Nephron progenitor cell (in vitro differentiated cells): ENCODE data around the gene ITLN1.

Source experiments
- DNase-seq: peaks from one replicate; pipeline ENCODE4 v3.0.0; 2021
- H3K27ac Mint-ChIP-seq: 2 replicates; pipeline ENCODE4 v1.8.0; 2021; ENCODE audit warnings: mild to moderate bottlenecking, moderate library complexity, mixed read lengths
- H3K27me3 Mint-ChIP-seq: 2 replicates; pipeline ENCODE4 v1.8.0; 2021; ENCODE audit warnings: mild to moderate bottlenecking, low read depth, mixed read lengths; ENCODE audit not compliant: poor library complexity
- H3K36me3 Mint-ChIP-seq: 2 replicates; pipeline ENCODE4 v1.8.0; 2021; ENCODE audit warnings: low read depth, mixed read lengths
- H3K4me1 Mint-ChIP-seq: 2 replicates; pipeline ENCODE4 v1.8.0; 2021; ENCODE audit warnings: mixed read lengths
- H3K4me3 Mint-ChIP-seq: 2 replicates; pipeline ENCODE4 v1.8.0; 2021; ENCODE audit warnings: mild to moderate bottlenecking, moderate library complexity, mixed read lengths
- H3K9me3 Mint-ChIP-seq: 2 replicates; pipeline ENCODE4 v1.8.0; 2021; ENCODE audit warnings: mild to moderate bottlenecking, moderate library complexity, mixed read lengths
- CTCF ChIP-seq: fragments of 200-600 bp; sonication (generic); IDR thresholded peaks from 2 replicates; pipeline ENCODE4 v1.5.0; 2021; ENCODE audit warnings: antibody characterized with exemption

ITLN1 gene

GRCh38 chr1:160826546-160826945 is 58.4 kb downstream of the ITLN1 start:
- H3K4me1 Mint-ChIP-seq = peaks cover 3% of the 10 kb centered on the region
- no peaks in the 10 kb centered on the region for H3K27me3 Mint-ChIP-seq
- no peak for TF ChIP-seq CTCF
- H3K4me3 Mint-ChIP-seq = no peak overlapping the region
- H3K27ac Mint-ChIP-seq = no peak overlapping the region
- H3K36me3 Mint-ChIP-seq = no peaks in the 10 kb centered on the region
- H3K9me3 Mint-ChIP-seq = no peaks in the 10 kb centered on the region
- no peak for DNase-seq
